Retina (tissue), 1 donor: ENCODE data around the gene CD226.
"Not testable (repeated sequence)": the region's sequence is repeated elsewhere in the genome, so short reads cannot be mapped to it uniquely, and the experiment has no call there.

Source experiments
- DNase-seq: peaks from one replicate; pipeline ENCODE4 v3.0.0-alpha.2; 2016

Gene CD226

DNA sequence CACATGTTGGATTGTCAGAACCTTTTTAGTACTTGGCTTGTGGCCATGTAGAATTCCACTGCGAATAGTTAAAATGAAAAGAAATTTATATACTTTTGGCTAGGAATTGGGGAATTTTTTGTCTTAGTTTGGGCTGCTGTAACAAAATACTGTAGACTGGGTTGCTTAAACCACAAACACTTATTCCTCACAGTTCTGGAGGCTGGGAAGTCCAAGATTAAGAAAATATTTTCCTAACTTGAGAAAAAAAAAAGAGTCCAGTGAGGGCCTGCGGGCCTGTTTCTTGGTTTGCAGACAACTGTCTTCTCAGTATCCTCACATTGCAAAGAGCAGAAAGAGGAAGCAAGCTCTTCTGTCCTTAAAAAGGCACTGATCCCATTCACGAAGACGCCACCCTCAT, 81.9 kb downstream of the CD226 start:
- no peak for DNase-seq

GRCh38 chr18:69864802-69865201, 82.9 kb downstream of the CD226 start:
- not testable (repeated sequence) for DNase-seq

DNA sequence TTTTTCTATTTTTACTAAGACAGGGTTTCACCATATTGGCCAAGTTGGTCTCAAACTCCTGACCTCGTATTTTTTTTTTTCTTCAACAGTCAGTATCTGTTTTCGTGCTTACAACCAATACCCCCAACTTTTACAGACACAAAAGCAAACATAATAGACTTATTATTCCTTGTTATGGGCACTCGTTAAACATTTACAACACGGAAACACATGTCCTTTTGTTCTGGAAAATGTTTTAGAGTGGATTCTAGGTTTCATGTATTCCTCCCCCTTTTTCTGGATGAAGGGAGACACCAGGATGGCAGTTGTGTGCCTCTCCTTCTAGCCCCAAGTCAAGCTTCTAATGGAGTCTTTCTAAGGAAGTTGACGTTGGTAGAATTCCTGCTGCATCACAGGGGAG, 88.8 kb downstream of the CD226 start:
- DNase-seq: no peak

- no peak for DNase-seq
Observed at GRCh38 chr18:69854455-69854854, 93.2 kb downstream of the CD226 start.

- no peak for DNase-seq
Observed at GRCh38 chr18:69853051-69853450, 94.6 kb downstream of the CD226 start.

DNA sequence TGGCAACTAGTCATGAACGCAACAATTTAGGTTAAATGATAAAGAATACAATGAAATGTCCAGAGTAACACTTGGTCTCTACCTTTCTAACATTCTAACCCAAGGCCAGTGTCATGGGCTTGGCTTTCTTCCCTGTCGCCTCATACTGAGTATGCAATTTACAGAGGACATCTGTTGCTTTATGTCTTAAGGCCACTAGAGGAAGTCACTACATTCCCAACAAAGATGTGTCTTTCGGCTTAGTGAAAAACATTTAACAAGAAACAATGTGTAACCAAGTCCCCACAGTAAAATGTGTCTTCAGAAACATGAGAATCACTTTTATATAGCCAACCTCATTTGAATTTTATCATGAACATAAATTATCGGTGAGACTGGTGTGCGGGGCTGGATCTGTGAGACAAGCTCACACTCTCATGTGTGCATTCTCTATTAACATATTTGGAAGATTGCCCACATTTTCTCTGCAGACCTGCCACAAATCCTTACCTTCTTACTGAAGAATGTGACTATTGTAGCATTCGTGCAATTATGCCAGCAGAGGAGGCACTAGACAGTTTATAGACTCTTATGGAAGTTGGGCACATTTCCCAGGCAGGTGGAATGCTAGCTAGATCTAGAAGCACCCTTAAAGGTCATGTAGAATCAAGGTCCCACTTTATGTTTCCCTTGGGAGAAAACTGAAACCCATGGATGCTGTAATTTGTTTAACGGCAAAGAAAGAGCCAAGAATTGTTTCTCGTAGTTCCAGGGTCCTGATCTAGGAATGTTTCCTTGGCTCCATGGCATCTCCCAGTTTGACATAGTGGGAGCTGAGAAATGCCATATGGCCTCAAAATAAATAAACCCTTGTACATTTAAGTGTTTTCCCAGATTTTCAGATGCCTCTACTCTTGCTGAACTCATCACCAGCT, 101.8 kb downstream of the CD226 start:
- no peak for DNase-seq

- DNase-seq: no peak
Observed at GRCh38 chr18:69844656-69845055, 103.0 kb downstream of the CD226 start.

GRCh38 chr18:69843015-69843414, 104.7 kb downstream of the CD226 start:
- no peak for DNase-seq

- no peak for DNase-seq
Observed at GRCh38 chr18:69841117-69841516, 106.6 kb downstream of the CD226 start.

DNA sequence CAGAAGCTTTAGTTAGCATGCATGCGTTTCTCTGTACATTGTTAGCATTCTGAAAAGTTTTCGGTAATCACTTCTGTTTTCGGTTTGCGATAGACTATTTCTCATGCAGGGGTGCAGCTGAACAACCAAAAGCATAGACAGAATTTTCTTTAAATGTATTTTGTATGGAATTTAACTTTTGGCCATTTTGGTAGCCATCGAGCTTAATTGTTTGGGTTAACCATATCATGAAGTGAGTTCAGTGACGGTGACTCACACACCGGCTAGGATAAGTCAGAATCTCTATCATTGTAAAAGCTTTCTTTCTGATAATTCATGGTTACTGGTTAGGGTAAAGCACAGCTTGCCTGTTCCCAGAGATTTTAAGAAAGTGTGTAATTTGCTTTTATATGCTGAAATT, 107.2 kb downstream of the CD226 start:
- DNase-seq: no peak

GRCh38 chr18:69840001-69840400, 107.7 kb downstream of the CD226 start:
- no peak for DNase-seq

- no peak for DNase-seq
Observed at GRCh38 chr18:69839497-69839896, 108.2 kb downstream of the CD226 start.

DNA sequence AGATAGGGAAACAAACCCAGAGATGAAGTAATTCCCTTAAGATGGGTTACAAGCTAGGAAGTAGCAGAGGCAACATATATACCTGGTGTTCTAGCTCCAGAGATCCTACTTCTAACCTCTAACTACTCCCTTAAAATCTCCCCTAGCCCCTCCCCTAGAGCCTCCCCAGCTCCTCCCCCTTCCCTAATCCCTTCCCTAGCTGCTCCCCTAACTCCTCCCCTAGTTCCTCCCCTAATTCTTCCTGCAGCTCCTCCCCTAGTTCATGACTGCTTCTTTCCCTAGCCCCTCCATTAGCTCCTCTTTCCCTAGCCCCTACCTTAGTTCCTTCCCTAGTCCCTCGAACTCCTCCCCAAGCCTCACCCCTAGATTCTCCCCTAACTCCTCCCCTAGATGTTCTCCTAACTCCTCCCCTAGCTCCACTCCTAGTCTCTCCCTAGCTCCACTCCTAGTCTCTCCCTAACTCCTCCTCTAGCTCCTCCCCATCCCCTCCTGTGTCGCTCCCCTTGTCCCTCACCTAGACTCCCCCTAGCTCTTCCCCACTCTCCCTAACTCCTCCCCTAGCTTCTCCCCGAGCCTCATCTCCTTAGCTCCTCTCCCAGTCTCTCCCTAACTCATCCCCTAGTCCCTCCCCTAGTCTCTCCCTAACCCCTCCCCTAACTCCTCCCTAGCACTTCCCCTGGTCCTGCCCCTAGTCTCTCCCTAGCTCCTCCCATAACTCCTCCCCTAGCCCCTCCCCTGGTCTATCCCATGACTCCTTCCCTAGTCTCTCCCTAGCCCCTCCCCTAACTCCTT, 108.9 kb downstream of the CD226 start:
- DNase-seq: no peak

GRCh38 chr18:69838003-69838402, 109.7 kb downstream of the CD226 start:
- DNase-seq: no peak

- DNase-seq: not testable (repeated sequence)
Observed at GRCh38 chr18:69834980-69835379, 112.7 kb downstream of the CD226 start.

- no peak for DNase-seq
Observed at GRCh38 chr18:69830189-69830588, 117.5 kb downstream of the CD226 start.

GRCh38 chr18:69820538-69820937, 127.1 kb downstream of the CD226 start:
- no peak for DNase-seq

DNA sequence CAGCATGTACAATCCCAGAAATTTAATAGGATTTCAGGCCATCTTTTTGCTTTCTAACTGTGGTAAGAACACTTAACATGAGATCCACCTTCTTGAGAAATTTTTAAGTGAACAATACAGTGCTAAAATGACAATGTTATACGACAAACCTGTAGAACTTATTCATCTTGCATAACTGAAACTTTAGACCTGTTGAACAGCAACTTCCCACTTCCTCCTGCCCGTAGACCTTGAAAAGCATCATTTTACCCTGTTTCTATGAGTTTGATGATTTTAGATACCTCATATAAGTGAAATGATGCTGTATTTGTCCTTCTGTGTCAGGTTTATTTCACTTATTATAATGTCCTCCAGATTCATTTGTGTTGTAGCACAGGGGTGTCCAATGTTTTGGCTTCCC, 128.2 kb downstream of the CD226 start:
- DNase-seq: no peak

DNA sequence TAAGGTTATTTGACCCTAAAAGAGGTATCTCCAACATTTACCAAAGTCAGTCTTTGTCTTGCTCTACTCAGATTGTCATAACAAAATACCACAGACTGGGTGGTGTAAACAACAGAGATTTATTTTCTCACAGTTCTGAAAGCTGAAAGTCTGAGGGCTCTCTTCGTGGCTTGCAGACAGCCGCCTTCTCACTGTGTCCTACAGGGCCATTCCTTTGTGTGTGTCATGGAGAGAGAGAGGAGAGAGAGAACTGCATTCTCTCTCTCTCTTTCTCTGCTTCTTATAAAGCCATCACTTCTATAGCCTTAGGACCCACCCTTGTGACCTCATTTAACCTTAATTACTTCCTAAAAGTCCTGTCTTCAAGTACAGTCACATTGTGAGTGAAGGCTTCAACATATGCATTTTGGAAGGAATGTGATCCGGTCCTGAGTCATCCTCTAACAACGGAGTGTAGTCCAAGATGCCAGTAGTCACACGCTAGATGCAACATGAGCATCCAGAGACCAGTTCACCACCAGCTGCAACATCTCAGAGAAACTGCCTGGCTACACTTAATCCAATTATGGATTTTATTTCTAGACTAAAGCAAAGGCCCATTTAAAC, 130.2 kb downstream of the CD226 start:
- no peak for DNase-seq

DNA sequence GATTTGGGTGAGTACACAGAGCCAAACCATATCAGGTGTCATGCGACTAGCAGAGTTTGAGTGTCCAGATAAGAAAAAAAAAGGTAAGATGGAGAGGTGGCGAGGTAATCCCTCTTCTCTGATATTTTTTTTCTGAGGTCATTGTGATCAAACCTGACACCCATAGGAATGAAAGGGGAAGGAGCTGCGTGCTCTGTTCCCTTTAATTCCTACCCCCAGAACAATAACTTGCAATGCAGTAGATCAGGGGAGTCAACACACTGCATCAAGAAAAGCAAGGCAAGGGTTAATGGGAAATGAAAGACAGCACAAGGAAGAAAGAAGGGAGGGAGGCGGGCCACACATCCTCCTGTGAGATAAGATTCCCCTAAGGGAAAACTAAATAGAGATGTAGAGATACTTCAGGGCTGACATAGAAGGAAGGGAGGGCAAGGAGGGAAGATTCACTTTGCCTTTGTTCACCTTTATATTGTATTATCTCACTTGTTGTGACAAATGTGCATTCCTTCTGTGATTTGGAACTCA, 132.8 kb downstream of the CD226 start:
- DNase-seq: no peak

DNA sequence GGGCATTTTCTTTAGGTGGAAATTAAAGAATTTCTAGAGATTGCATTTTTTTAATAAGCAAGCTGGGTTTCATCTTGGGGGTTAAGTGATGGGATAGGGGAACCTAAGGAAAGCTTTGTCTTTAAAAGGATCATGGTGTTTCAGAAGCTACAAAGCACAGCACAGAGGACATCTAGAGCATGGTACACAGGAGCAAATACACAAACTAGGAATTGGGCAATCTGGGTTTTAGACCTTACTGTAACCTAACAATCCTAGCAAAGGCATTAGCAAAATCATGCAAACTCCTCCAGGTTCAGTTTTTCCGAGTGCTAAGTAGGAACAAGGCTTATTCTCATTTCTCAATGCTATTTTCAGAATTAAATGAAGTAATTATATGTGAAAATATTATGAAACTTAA, 134.1 kb downstream of the CD226 start:
- no peak for DNase-seq

DNA sequence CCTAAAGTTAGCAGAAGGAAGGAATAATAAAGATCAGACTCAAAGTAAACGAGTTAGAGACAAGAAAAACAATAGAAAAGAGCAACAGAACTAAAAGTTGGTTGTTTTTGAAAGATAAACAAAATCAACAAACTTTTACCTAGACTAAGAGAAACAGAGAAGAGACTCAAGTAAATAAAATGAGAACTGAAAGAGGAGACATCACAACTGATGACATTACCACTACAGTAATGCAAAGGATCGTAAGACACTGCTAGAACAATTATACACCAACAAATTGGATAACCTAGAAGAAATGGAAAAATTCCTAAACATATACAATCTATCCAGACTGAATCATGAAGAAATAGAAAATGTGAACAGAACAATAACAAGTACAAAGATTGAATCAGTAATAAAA, 139.3 kb downstream of the CD226 start:
- DNase-seq: no peak

DNA sequence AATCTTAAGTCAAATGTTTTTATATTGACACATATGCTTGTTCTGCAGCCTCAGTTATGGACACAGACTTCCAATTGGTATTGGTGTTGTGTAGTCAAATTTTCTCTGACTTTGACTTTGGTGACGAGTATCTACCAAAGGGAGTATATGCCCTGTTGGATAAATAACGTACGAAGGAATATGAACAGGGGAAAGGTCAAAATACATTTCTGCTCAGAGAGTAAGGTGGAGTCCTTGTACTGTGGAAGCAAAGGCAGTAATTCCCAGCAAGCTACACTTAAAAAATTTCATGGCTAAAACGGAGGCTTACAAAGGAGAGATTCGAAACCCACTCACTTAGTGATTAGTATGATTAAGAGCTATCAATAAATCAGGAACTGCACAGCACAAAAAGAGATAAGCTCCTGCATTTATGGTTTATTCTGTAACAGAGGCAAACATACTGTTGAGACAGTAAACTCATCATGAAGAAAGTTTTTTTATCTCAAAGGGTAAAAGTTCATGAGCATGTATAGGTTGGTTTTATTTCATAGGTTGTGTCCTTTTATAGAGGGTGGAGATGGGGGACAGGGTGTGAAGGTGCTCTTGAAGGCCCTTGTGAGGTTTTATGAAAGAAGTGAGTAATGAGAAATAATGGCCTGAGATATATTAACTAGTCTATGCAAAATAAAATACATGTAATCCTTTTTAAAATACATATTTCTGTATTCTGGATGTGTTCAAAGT, 142.7 kb downstream of the CD226 start:
- no peak for DNase-seq
